Endothelial cell of umbilical vein (primary cell): ENCODE data around the gene MORN5.

ENCODE experiments used
- POLR2A ChIP-seq: IDR thresholded peaks from 2 replicates; pipeline ENCODE4 v1.6.1; 2012; ENCODE audit warnings: low read depth, mild to moderate bottlenecking, control low read depth, low read length
- POLR2AphosphoS5 ChIP-seq: IDR thresholded peaks from 2 replicates; pipeline ENCODE4 v1.6.1; 2012; ENCODE audit warnings: low read depth, mild to moderate bottlenecking, control low read depth, low read length, moderate library complexity; ENCODE audit not compliant: insufficient read depth

- TF ChIP-seq POLR2AphosphoS5 = no peak
- TF ChIP-seq POLR2A = no peak
Measured at GRCh38 chr9:122121391-122121790, 38.3 kb upstream of the MORN5 start.
